ENCODE measurements around the gene SRRM1. TPM values are rescaled to one million over a fixed set of nuclear protein-coding genes. Genes with fewer than 3 reads are reported as not detected.

The SRRM1 gene
- total and polyA plus RNA-seq, 2 experiments from 2014 or later: 61.6 to 84.3 TPM

GRCh38 chr1:24620678-24621077, 22.4 kb upstream of the SRRM1 start:
- Histone ChIP-seq H3K4me3 (no peak overlapping the region), H3K9me3 (ENCODE audit: low read depth) (no peaks in the 10 kb centered on the region), H4K20me1 (ENCODE audit: insufficient read depth, poor library complexity, severe bottlenecking) (no peaks in the 10 kb centered on the region), H2AFZ (no peak overlapping the region), H3K36me3 (replicated peaks; ENCODE audit: insufficient read depth, low read depth) (no peaks in the 10 kb centered on the region), H3K27ac (no peak overlapping the region), H3K4me2 (no peak overlapping the region), H3K9me2 (replicated peaks; ENCODE audit: insufficient read depth) (no peaks in the 10 kb centered on the region), H3K4me1 (ENCODE audit: insufficient read depth) (peaks cover 4% of the 10 kb centered on the region), H3K79me2 (no peaks in the 10 kb centered on the region), H3K27me3 (no peaks in the 10 kb centered on the region)
- TF ChIP-seq CTCF (IDR thresholded peaks at IDR 0.05; ENCODE audit: poor library complexity): no peak
- TF ChIP-seq EZH2phosphoT487 (IDR thresholded peaks at IDR 0.05; ENCODE audit: low read depth, severe bottlenecking, unreplicated experiment): no peak
- no peak for TF ChIP-seq EZH2 (IDR thresholded peaks at IDR 0.05; ENCODE audit: borderline replicate concordance)
- WGBS (ENCODE audit: low lambda C conversion rate, missing lambda C conversion rate): 80% methylated on average over 5 of the region's 5 CpGs
- no peak for DNase-seq (ENCODE audit: low spot score)

GRCh38 chr1:24621121-24621520, 22.0 kb upstream of the SRRM1 start:
- no peak for DNase-seq (ENCODE audit: low spot score)
- Histone ChIP-seq H4K20me1 (ENCODE audit: insufficient read depth, poor library complexity, severe bottlenecking) (no peaks in the 10 kb centered on the region), H3K27ac (no peak overlapping the region), H3K4me1 (ENCODE audit: insufficient read depth) (peaks cover 4% of the 10 kb centered on the region), H3K36me3 (replicated peaks; ENCODE audit: insufficient read depth, low read depth) (no peaks in the 10 kb centered on the region), H3K79me2 (no peaks in the 10 kb centered on the region), H3K9me2 (replicated peaks; ENCODE audit: insufficient read depth) (no peaks in the 10 kb centered on the region), H3K27me3 (no peaks in the 10 kb centered on the region), H3K4me2 (no peak overlapping the region), H3K4me3 (no peak overlapping the region), H2AFZ (no peak overlapping the region), H3K9me3 (ENCODE audit: low read depth) (no peaks in the 10 kb centered on the region)
- TF ChIP-seq EZH2 (IDR thresholded peaks at IDR 0.05; ENCODE audit: borderline replicate concordance) (no peak), EZH2phosphoT487 (IDR thresholded peaks at IDR 0.05; ENCODE audit: low read depth, severe bottlenecking, unreplicated experiment) (no peak), CTCF (IDR thresholded peaks at IDR 0.05; ENCODE audit: poor library complexity) (no peak)
- 84% methylated on average over 5 of the region's 5 CpGs for WGBS (ENCODE audit: low lambda C conversion rate, missing lambda C conversion rate)

- no peak for DNase-seq (ENCODE audit: low spot score)
- H3K9me3 ChIP-seq (ENCODE audit: low read depth): no peaks in the 10 kb centered on the region
- H3K36me3 ChIP-seq (replicated peaks; ENCODE audit: insufficient read depth, low read depth): no peaks in the 10 kb centered on the region
- no peaks in the 10 kb centered on the region for H4K20me1 ChIP-seq (ENCODE audit: insufficient read depth, poor library complexity, severe bottlenecking)
- 49% methylated on average over 4 of the region's 4 CpGs for WGBS (ENCODE audit: low lambda C conversion rate, missing lambda C conversion rate)
- H3K4me1 ChIP-seq (ENCODE audit: insufficient read depth): peaks cover 4% of the 10 kb centered on the region
- TF ChIP-seq CTCF (IDR thresholded peaks at IDR 0.05; ENCODE audit: poor library complexity): no peak
- no peak for TF ChIP-seq EZH2 (IDR thresholded peaks at IDR 0.05; ENCODE audit: borderline replicate concordance)
- no peak for TF ChIP-seq EZH2phosphoT487 (IDR thresholded peaks at IDR 0.05; ENCODE audit: low read depth, severe bottlenecking, unreplicated experiment)
- H3K27me3 ChIP-seq: no peaks in the 10 kb centered on the region
- H3K9me2 ChIP-seq (replicated peaks; ENCODE audit: insufficient read depth): no peaks in the 10 kb centered on the region
- no peak overlapping the region for H3K4me3 ChIP-seq
- no peak overlapping the region for H2AFZ ChIP-seq
- no peaks in the 10 kb centered on the region for H3K79me2 ChIP-seq
- no peak overlapping the region for H3K27ac ChIP-seq
- H3K4me2 ChIP-seq: no peak overlapping the region
Measured at GRCh38 chr1:24622218-24622617, 20.9 kb upstream of the SRRM1 start.

GRCh38 chr1:24632832-24633175, 10.3 kb upstream of the SRRM1 start:
- H3K4me1 ChIP-seq (ENCODE audit: insufficient read depth): no peaks in the 10 kb centered on the region
- H3K36me3 ChIP-seq (replicated peaks; ENCODE audit: insufficient read depth, low read depth): no peaks in the 10 kb centered on the region
- DNase-seq (ENCODE audit: low spot score): no peak
- H3K27ac ChIP-seq: no peak overlapping the region
- H3K9me2 ChIP-seq (replicated peaks; ENCODE audit: insufficient read depth): no peaks in the 10 kb centered on the region
- H3K9me3 ChIP-seq (ENCODE audit: low read depth): no peaks in the 10 kb centered on the region
- 93% methylated on average over 1 of the region's 1 CpG for WGBS (ENCODE audit: low lambda C conversion rate, missing lambda C conversion rate)
- H3K4me3 ChIP-seq: no peak overlapping the region
- no peak overlapping the region for H3K4me2 ChIP-seq
- H2AFZ ChIP-seq: no peak overlapping the region
- no peaks in the 10 kb centered on the region for H3K79me2 ChIP-seq
- H3K27me3 ChIP-seq: no peaks in the 10 kb centered on the region
- TF ChIP-seq EZH2 (IDR thresholded peaks at IDR 0.05; ENCODE audit: borderline replicate concordance): no peak
- TF ChIP-seq CTCF (IDR thresholded peaks at IDR 0.05; ENCODE audit: poor library complexity): no peak
- no peak for TF ChIP-seq EZH2phosphoT487 (IDR thresholded peaks at IDR 0.05; ENCODE audit: low read depth, severe bottlenecking, unreplicated experiment)
- no peaks in the 10 kb centered on the region for H4K20me1 ChIP-seq (ENCODE audit: insufficient read depth, poor library complexity, severe bottlenecking)
